CD8-positive, alpha-beta memory T cell (primary cell): Measurements from ENCODE around the gene RNPS1. TPM values are rescaled to one million over a fixed set of nuclear protein-coding genes. Genes with fewer than 3 reads are reported as not detected.
"Not testable (repeated sequence)": the region's sequence is repeated elsewhere in the genome, so short reads cannot be mapped to it uniquely, and the experiment has no call there.

Source experiments
- CTCF ChIA-PET: fragments of 350-600 bp; sonication (Branson Sonifier 250); formaldehyde crosslinking; loops from one replicate; lab custom pipeline; 2021; ENCODE audit warnings: antibody characterized with exemption; lab: Charles Lee
- POLR2A ChIA-PET: fragments of 350-600 bp; sonication (Branson Sonifier 250); formaldehyde crosslinking; loops from one replicate; lab custom pipeline; 2021; ENCODE audit warnings: antibody characterized with exemption; lab: Charles Lee
- DNase-seq, 5 donors: peaks; one replicate each; pipeline versions ENCODE4 v3.0.0 to v3.0.0-alpha.2; 2020 to 2022; ENCODE audit warnings: mixed read lengths in 1 of 5
- H3K27ac ChIP-seq: one replicate; pipeline ENCODE4 v1.7.0; 2013; ENCODE audit warnings: low read depth, mild to moderate bottlenecking, low read length, moderate library complexity
- H3K27me3 ChIP-seq: 2 replicates; pipeline ENCODE4 v1.7.0; 2013; ENCODE audit warnings: low read length, mild to moderate bottlenecking; ENCODE audit not compliant: insufficient read depth, poor library complexity, severe bottlenecking
- H3K36me3 ChIP-seq: 2 replicates; pipeline ENCODE4 v1.7.0; 2013; ENCODE audit warnings: mild to moderate bottlenecking, low read length, moderate library complexity; ENCODE audit not compliant: insufficient read depth
- H3K4me1 ChIP-seq: 2 replicates; pipeline ENCODE4 v1.7.0; 2013; ENCODE audit warnings: mild to moderate bottlenecking, low read length, moderate library complexity; ENCODE audit not compliant: insufficient read depth
- H3K4me3 ChIP-seq: 2 replicates; pipeline ENCODE4 v1.7.0; 2013; ENCODE audit warnings: mild to moderate bottlenecking, low read length
- H3K9me3 ChIP-seq: 2 replicates; pipeline ENCODE4 v1.7.0; 2013; ENCODE audit warnings: mild to moderate bottlenecking, low read length
- H3K27ac Mint-ChIP-seq, 8 donors: one replicate each; pipeline ENCODE4 v1.8.0; 2020 to 2021; ENCODE audit warnings: mixed read lengths in 8 of 8, mild to moderate bottlenecking in 6 of 8, inconsistent platforms in 3 of 8, moderate library complexity in 3 of 8
- H3K27me3 Mint-ChIP-seq, 2 donors: one replicate each; pipeline ENCODE4 v1.8.0; 2020 to 2021; ENCODE audit warnings: mixed read lengths in 2 of 2, mild to moderate bottlenecking in 1 of 2, moderate library complexity in 1 of 2
- H3K36me3 Mint-ChIP-seq, 3 donors: one replicate each; pipeline ENCODE4 v1.8.0; 2020 to 2021; ENCODE audit warnings: mixed read lengths in 3 of 3, inconsistent platforms in 1 of 3, mild to moderate bottlenecking in 1 of 3
- H3K4me1 Mint-ChIP-seq, 3 donors: one replicate each; pipeline ENCODE4 v1.8.0; 2020 to 2021; ENCODE audit warnings: mixed read lengths in 3 of 3, inconsistent platforms in 1 of 3, mild to moderate bottlenecking in 1 of 3
- H3K4me3 Mint-ChIP-seq, 7 donors: one replicate each; pipeline ENCODE4 v1.8.0; 2020 to 2021; ENCODE audit warnings: mixed read lengths in 7 of 7, mild to moderate bottlenecking in 6 of 7, moderate library complexity in 4 of 7, inconsistent platforms in 2 of 7
- H3K9me3 Mint-ChIP-seq, 5 donors: one replicate each; pipeline ENCODE4 v1.8.0; 2020 to 2022; ENCODE audit warnings: mixed read lengths in 5 of 5, mild to moderate bottlenecking in 3 of 5, moderate library complexity in 2 of 5, inconsistent platforms in 1 of 5
- polyA plus RNA-seq: library from polyadenylated mRNA; unstranded; fragments of 300-500 nt; fragmentation: Illumina TruSeq; gene quantifications from one replicate; pipeline ENCODE4 v1.2.3, GENCODE V29; 2021
- total RNA-seq, 2 experiments: library from RNA; stranded (reverse); gene quantifications; one replicate each; pipeline ENCODE4 v1.2.3, GENCODE V29; 2021

Gene RNPS1
- total and polyA plus RNA-seq, 3 experiments from 2014 or later, result 312 to 382 (median 367) TPM

DNA sequence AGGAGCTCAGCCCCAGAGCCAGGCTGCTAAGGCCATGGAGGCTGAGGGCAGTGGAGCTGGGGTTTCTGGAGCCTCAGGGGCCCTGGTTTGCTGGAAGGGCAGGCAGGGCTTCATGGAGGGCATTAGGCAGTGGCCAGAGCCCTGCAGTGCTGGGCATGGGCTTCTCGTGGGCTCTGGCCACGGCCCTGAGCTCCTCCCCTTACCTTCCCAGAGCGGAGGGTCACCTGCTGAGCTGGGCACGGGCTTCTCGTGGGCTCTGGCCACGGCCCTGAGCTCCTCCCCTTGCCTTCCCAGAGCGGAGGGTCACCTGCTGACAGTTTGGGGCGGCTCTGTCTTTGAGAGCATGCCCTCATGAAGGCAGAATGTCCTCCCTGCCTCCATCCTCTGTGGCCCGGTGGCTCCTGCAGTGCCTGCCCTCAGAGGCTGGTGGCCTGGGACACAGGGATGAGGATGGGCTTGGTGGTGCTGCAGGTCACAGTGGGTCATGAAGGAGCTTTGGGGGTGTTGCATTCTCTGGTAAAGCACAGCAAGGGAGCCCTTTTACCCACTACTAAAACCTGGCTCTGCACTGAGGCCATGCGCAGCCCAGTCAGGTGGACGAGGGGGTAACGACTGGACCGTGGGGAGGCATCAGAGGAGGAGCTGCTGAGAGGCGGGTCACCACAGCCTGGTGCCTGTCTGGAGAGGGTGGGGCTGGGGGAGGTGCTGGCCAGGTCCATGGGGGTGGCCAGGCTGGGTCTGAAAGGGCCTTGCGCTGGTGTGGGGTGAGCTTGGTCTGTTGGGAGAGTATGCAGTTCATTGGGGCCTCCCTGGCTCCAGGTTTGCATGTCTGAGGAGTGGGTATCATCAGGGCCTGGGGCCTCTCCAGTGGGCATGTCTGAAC lies 2.9 kb upstream of the RNPS1 start:
- Mint-ChIP-seq H3K27ac (peak overlapping the region in 2 of 8 donors; percentile 50 to 64), H3K27me3 (no peaks in the 10 kb centered on the region), H3K4me3 (peak overlapping the region in 2 of 7 donors; percentile 22 to 66), H3K36me3 (peaks cover 0 to 19% (median 0%) of the 10 kb centered on the region in 3 donors), H3K4me1 (peaks cover 20 to 30% (median 21%) of the 10 kb centered on the region in 3 donors), H3K9me3 (no peaks in the 10 kb centered on the region)
- Histone ChIP-seq H3K36me3 (no peaks in the 10 kb centered on the region), H3K4me3 (no peak overlapping the region), H3K4me1 (peaks cover 20% of the 10 kb centered on the region), H3K27ac (no peak overlapping the region), H3K9me3 (no peaks in the 10 kb centered on the region), H3K27me3 (no peaks in the 10 kb centered on the region)
- POLR2A ChIA-PET, result no interaction called here
- CTCF ChIA-PET, result interaction anchor here (1.6 kb wide), 2 partner anchors 76 to 230 kb away, joined by 3 read pairs; no protein-coding TSS in a partner anchor
- peak in 1 of 5 donors; percentile 41 for DNase-seq

DNA sequence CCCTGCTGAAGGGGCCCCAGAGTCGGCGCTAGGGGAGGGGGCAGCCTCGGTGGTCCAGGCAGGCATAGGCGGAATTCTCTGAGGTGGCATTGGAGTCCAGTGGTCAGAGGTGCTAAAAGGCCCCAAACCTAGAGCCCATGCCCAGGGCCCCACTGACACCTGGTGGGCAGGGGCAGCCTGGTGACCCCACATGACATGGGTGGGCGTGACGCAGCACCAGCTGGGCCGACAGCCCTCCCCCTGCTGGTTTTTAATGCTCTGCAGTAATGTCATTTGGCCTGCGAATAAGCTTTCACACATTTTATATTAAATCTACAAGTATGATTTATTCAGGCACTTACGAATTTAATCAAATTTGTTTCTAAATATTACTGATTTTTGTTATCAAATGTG lies 2.1 kb upstream of the RNPS1 start:
- Histone ChIP-seq H3K9me3 (no peaks in the 10 kb centered on the region), H3K36me3 (no peaks in the 10 kb centered on the region), H3K4me1 (peaks cover 25% of the 10 kb centered on the region), H3K4me3 (no peak overlapping the region), H3K27me3 (no peaks in the 10 kb centered on the region), H3K27ac (no peak overlapping the region)
- peak in 1 of 5 donors; percentile 29 for DNase-seq
- POLR2A ChIA-PET, result no interaction called here
- peak overlapping the region in 3 of 8 donors; percentile 58 to 98 (median 92) for H3K27ac Mint-ChIP-seq
- CTCF ChIA-PET, result interaction anchor here (1.6 kb wide), 2 partner anchors 75 to 231 kb away, joined by 3 read pairs; no protein-coding TSS in a partner anchor
- H3K36me3 Mint-ChIP-seq, result peaks cover 0 to 23% (median 0%) of the 10 kb centered on the region in 3 donors
- H3K9me3 Mint-ChIP-seq, result no peaks in the 10 kb centered on the region
- peak overlapping the region in 5 of 7 donors; percentile 96 to 98 (median 97) for H3K4me3 Mint-ChIP-seq
- peaks cover 25 to 36% (median 28%) of the 10 kb centered on the region in 3 donors for H3K4me1 Mint-ChIP-seq
- no peaks in the 10 kb centered on the region for H3K27me3 Mint-ChIP-seq

DNA sequence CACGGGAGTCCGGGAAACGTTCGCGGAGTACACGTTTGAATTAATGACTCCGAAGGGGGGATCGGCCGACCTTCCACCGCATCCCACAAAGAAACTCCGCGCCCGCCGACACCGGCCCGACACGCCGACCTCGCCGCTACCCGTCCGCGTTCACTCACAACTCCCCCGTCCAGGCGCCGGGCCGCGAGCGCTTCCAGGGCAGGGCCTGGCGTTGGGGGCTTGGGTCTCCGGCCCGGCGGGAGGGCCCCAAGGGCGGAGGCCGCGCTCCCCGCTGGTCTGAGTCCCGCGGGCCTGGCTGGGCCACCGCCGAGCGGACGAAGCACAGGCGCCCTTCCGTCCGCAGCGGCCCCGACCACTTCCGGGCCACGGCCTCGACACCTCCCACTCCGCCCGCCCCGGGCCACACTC lies 417 bp downstream of the RNPS1 start:
- Mint-ChIP-seq H3K4me1 (peaks cover 33 to 46% (median 35%) of the 10 kb centered on the region in 3 donors), H3K27ac (peak overlapping the region; percentile 97 to 99 (median 98)), H3K36me3 (peaks cover 0 to 46% (median 3%) of the 10 kb centered on the region in 3 donors), H3K4me3 (peak overlapping the region; percentile 95 to 98 (median 97))
- H3K9me3 ChIP-seq, H3K27me3 Mint-ChIP-seq, DNase-seq, H3K27me3 ChIP-seq, H3K9me3 Mint-ChIP-seq, POLR2A ChIA-PET, CTCF ChIA-PET: not testable (repeated sequence)
- Histone ChIP-seq H3K4me1 (peaks cover 28% of the 10 kb centered on the region), H3K4me3 (peak overlapping the region; percentile 88), H3K36me3 (peaks cover 18% of the 10 kb centered on the region), H3K27ac (peak overlapping the region; percentile 88)

DNA sequence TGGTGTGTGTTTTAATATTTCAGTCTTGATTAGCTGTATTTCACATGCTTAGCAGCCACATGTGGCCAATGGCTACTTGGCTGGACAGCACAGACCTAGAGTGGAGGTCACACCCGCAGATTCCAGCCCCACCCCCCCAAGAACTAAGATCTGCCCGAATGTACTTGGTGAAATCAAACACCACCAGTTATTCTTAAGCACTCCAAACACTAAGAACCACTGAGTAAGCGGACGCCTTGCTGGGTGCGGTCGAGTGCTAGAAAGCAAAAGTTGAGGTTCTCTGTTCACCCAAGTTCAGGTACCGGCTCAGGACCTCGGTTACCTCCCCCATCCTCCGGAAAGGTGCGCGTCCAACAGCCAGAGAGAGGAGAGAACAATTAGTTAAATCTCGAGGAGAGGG lies 1.0 kb downstream of the RNPS1 start:
- Mint-ChIP-seq H3K27ac (peak overlapping the region; percentile 62 to 98 (median 94)), H3K36me3 (peaks cover 0 to 52% (median 7%) of the 10 kb centered on the region in 3 donors), H3K4me3 (peak overlapping the region; percentile 95 to 98 (median 97)), H3K4me1 (peaks cover 33 to 46% (median 35%) of the 10 kb centered on the region in 3 donors)
- Histone ChIP-seq H3K36me3 (peaks cover 24% of the 10 kb centered on the region), H3K27ac (peak overlapping the region; percentile 88), H3K4me3 (peak overlapping the region; percentile 88), H3K4me1 (peaks cover 28% of the 10 kb centered on the region)
- H3K27me3 ChIP-seq, H3K27me3 Mint-ChIP-seq, CTCF ChIA-PET, POLR2A ChIA-PET, H3K9me3 ChIP-seq, H3K9me3 Mint-ChIP-seq: not testable (repeated sequence)
- DNase-seq, result peak in 1 of 5 donors; percentile 13

DNA sequence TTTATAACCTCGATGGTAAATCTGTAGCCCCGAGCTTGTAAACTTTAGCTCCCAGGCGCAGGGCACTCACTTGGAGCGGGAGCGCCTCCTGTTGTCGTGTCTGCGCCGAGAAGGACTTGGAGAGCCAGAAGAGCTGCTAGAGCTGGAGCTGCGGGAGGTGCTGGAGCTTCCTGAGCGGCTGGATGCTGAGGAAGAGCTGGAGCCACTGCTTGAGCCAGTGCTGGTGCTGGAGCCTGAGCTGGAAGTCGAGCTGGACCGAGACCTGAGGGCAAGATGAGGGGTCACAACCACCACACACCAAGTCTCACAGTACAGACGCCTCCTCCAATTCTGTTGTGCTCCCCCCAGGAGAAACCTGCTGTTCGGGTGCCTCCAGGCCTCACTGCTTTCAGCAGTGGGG lies 4.9 kb downstream of the RNPS1 start:
- H3K27ac ChIP-seq, DNase-seq, H3K4me3 ChIP-seq, H3K27me3 Mint-ChIP-seq, POLR2A ChIA-PET, H3K9me3 ChIP-seq, H3K9me3 Mint-ChIP-seq, H3K27me3 ChIP-seq: not testable (repeated sequence)
- Mint-ChIP-seq H3K36me3 (peaks cover 0 to 82% (median 12%) of the 10 kb centered on the region in 3 donors), H3K4me3 (peak overlapping the region in 1 of 7 donors; percentile 54), H3K4me1 (peaks cover 26 to 31% (median 28%) of the 10 kb centered on the region in 3 donors), H3K27ac (peak overlapping the region in 2 of 8 donors; percentile 24 to 57)
- CTCF ChIA-PET, result interaction anchor here (1.2 to 1.5 kb wide), 2 partner anchors 48 to 68 kb away, joined by 3 to 4 read pairs; no protein-coding TSS in a partner anchor
- Histone ChIP-seq H3K36me3 (peaks cover 46% of the 10 kb centered on the region), H3K4me1 (peaks cover 18% of the 10 kb centered on the region)

DNA sequence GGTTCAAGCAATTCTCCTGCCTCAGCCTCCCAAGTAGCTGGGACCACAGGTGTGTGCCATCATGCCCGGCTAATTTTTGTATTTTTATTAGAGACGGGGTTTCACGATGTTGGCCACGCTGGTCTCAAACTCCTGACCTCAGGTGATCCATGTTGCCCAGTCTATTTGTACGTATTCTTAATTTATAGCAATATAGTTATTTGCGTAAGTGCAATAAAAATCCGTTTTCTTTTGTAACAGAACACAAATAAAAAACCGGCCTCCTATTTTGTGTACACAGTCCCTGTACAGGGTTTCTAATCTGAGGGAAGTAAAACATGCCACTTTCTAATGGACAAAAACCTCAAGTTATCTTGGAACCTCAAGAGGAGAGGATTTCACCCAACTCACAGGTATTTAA lies 7.7 kb downstream of the RNPS1 start:
- no peak for DNase-seq
- no peak overlapping the region for H3K27ac Mint-ChIP-seq
- Histone ChIP-seq H3K4me1 (peaks cover 5% of the 10 kb centered on the region), H3K9me3 (no peaks in the 10 kb centered on the region), H3K27me3 (no peaks in the 10 kb centered on the region), H3K4me3 (no peak overlapping the region), H3K36me3 (peaks cover 72% of the 10 kb centered on the region), H3K27ac (no peak overlapping the region)
- H3K27me3 Mint-ChIP-seq, result no peaks in the 10 kb centered on the region
- H3K4me3 Mint-ChIP-seq, result no peak overlapping the region
- H3K9me3 Mint-ChIP-seq, result no peaks in the 10 kb centered on the region
- ChIA-PET POLR2A (no interaction called here), CTCF (interaction anchor here (1.3 kb wide), 1 partner anchor 65 kb away, joined by 3 read pairs; no protein-coding TSS in a partner anchor)
- peaks cover 9 to 12% (median 11%) of the 10 kb centered on the region in 3 donors for H3K4me1 Mint-ChIP-seq
- peaks cover 0 to 94% (median 15%) of the 10 kb centered on the region in 3 donors for H3K36me3 Mint-ChIP-seq

DNA sequence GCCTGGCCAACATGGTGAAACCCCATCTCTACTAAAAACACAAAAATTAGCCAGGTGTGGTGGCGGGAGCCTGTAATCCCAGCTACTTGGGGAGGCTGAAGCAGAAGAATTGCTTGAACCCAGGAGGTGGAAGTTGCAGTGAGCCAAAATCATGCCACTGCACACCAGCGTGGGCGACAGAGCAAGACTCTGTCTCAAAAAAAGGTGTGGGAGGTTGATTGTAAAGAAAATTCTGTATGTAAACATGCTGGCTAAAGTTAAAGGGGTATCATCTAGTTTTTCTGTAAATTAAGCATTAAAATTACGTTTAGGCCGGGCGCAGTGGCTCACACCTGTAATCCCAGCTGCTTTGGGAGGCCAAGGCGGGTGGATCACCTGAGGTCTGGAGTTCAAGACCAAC lies 9.4 kb downstream of the RNPS1 start:
- CTCF ChIA-PET, result interaction anchor here (1.3 kb wide), 1 partner anchor 22 kb away, joined by 3 read pairs; the partner anchor contains the start of gene DNASE1L2

DNA sequence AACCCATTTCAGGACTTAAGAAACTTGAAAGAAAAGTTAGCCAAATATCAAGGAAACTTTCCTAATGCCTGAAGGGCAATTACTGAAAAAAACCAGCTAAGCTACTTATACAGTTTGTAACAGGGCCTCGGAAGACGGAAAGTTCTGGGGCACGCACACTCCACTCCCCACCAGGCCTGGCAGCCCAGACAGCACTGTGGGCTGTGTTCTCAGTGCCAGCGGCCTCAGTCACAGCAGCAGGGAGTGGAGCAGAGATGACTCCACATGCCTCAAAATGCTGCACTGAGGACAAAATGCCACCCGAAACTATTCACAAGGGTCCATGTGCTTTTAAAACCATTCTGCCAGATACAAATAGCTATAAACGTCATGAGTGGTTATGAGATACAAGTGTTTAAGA lies 10.2 kb downstream of the RNPS1 start:
- Histone ChIP-seq H3K4me1 (no peaks in the 10 kb centered on the region), H3K27ac (no peak overlapping the region), H3K9me3 (no peaks in the 10 kb centered on the region), H3K27me3 (no peaks in the 10 kb centered on the region), H3K36me3 (peaks cover 61% of the 10 kb centered on the region), H3K4me3 (no peak overlapping the region)
- Mint-ChIP-seq H3K36me3 (peaks cover 4 to 89% (median 16%) of the 10 kb centered on the region in 3 donors), H3K9me3 (no peaks in the 10 kb centered on the region), H3K4me1 (no peaks in the 10 kb centered on the region), H3K27ac (peak overlapping the region in 1 of 8 donors; percentile 71), H3K4me3 (no peak overlapping the region), H3K27me3 (no peaks in the 10 kb centered on the region)
- ChIA-PET CTCF (interaction anchor here (1.3 kb wide), 1 partner anchor 22 kb away, joined by 3 read pairs; the partner anchor contains the start of gene DNASE1L2), POLR2A (no interaction called here)
- no peak for DNase-seq

More for the DNA sequence above, 9.4 kb downstream of the RNPS1 start:
- H3K4me1 Mint-ChIP-seq, H3K27me3 ChIP-seq, H3K27ac ChIP-seq, H3K9me3 ChIP-seq, H3K27me3 Mint-ChIP-seq, H3K9me3 Mint-ChIP-seq, H3K4me3 ChIP-seq, DNase-seq, POLR2A ChIA-PET, H3K4me1 ChIP-seq, H3K27ac Mint-ChIP-seq: not testable (repeated sequence)
- H3K36me3 ChIP-seq, result peaks cover 69% of the 10 kb centered on the region
- Mint-ChIP-seq H3K4me3 (peak overlapping the region in 1 of 7 donors; percentile 30), H3K36me3 (peaks cover 0 to 91% (median 15%) of the 10 kb centered on the region in 3 donors)
